Peyer's patch (tissue), 4 donors: ENCODE data around the gene NPAS2. TPM values are rescaled to one million over a fixed set of nuclear protein-coding genes. Genes with fewer than 3 reads are reported as not detected.

Experiments
- DNase-seq, 3 donors: peaks; one replicate each; pipeline ENCODE4 v3.0.0-alpha.2; 2017 to 2019
- H3K27ac ChIP-seq, 4 donors: fragments of 200-600 bp; sonication (generic); one replicate each; pipeline ENCODE4 v1.5.1; 2016 to 2019
- H3K27me3 ChIP-seq, 2 donors: fragments of 200-600 bp; sonication (generic); one replicate each; pipeline ENCODE4 v1.5.1; 2019
- H3K36me3 ChIP-seq, 3 donors: fragments of 200-600 bp; sonication (generic); one replicate each; pipeline ENCODE4 v1.5.1; 2016 to 2019
- H3K4me1 ChIP-seq, 4 donors: fragments of 200-600 bp; sonication (generic); one replicate each; pipeline ENCODE4 v1.5.1; 2016 to 2019
- H3K4me3 ChIP-seq, 4 donors: fragments of 200-600 bp; sonication (generic); 1 replicate in 3 of 4; 2 replicates in 1 of 4; pipeline ENCODE4 v1.5.1; 2016 to 2019; ENCODE audit warnings: mild to moderate bottlenecking in 1 of 4
- H3K9me3 ChIP-seq, 4 donors: fragments of 200-600 bp; sonication (generic); one replicate each; pipeline ENCODE4 v1.5.1; 2016 to 2019; ENCODE audit warnings: mild to moderate bottlenecking in 1 of 4
- POLR2A ChIP-seq, 2 donors: fragments of 450-650 bp; IDR thresholded peaks; one replicate each; pipeline ENCODE4 v1.5.1; 2017; ENCODE audit warnings: antibody characterized with exemption in 2 of 2, mild to moderate bottlenecking in 2 of 2, moderate library complexity in 2 of 2
- total RNA-seq, 4 donors: library from RNA; depleted of rRNA; stranded (reverse); fragments of >200 nt; gene quantifications; one replicate each; pipeline ENCODE4 v1.1.0, GENCODE V29; 2016
- TF ChIP-seq, protein P1 (sequence below), 6 experiments: fragments of 450-650 bp in 4 of 6; fragments of 200-600 bp in 2 of 6; sonication (generic) in 1 of 6; IDR thresholded peaks; one replicate each; pipeline ENCODE4 v1.5.1; 2017 to 2019; ENCODE audit warnings: antibody characterized with exemption in 6 of 6, mild to moderate bottlenecking in 3 of 6, moderate library complexity in 1 of 6

The NPAS2 gene
- total RNA-seq, 4 donors from 2014 or later: 29.7 to 99.5 (median 95.5) TPM

DNA sequence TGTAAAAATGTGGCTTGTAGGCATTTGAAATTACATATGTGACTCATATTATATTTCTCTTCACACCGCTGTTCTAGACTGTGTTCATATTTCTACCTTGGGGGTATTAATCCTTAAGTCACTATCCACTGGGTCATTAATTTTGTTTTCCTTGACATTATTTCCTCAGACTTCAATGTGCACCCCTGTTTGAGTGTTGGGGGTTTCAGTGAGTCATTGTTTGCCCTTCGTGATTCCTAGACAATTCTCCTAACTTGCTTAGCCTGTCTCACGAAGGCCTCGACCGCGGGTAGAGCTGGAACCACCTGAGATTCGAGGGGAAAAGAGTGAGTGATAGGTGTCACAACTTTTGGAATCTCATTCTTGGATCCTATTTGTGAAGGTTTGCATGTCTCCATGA is 35.1 kb downstream of the NPAS2 start:
- no peak for DNase-seq
- no peaks in the 10 kb centered on the region for H3K36me3 ChIP-seq
- no peak overlapping the region for H3K27ac ChIP-seq
- no peaks in the 10 kb centered on the region for H3K4me1 ChIP-seq
- TF ChIP-seq POLR2A (IDR thresholded peaks at IDR 0.05): no peak
- TF ChIP-seq, protein P1, sequence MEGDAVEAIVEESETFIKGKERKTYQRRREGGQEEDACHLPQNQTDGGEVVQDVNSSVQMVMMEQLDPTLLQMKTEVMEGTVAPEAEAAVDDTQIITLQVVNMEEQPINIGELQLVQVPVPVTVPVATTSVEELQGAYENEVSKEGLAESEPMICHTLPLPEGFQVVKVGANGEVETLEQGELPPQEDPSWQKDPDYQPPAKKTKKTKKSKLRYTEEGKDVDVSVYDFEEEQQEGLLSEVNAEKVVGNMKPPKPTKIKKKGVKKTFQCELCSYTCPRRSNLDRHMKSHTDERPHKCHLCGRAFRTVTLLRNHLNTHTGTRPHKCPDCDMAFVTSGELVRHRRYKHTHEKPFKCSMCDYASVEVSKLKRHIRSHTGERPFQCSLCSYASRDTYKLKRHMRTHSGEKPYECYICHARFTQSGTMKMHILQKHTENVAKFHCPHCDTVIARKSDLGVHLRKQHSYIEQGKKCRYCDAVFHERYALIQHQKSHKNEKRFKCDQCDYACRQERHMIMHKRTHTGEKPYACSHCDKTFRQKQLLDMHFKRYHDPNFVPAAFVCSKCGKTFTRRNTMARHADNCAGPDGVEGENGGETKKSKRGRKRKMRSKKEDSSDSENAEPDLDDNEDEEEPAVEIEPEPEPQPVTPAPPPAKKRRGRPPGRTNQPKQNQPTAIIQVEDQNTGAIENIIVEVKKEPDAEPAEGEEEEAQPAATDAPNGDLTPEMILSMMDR (IDR thresholded peaks at IDR 0.05): no peak
- H3K27me3 ChIP-seq: no peaks in the 10 kb centered on the region
- no peaks in the 10 kb centered on the region for H3K9me3 ChIP-seq
- no peak overlapping the region for H3K4me3 ChIP-seq

DNA sequence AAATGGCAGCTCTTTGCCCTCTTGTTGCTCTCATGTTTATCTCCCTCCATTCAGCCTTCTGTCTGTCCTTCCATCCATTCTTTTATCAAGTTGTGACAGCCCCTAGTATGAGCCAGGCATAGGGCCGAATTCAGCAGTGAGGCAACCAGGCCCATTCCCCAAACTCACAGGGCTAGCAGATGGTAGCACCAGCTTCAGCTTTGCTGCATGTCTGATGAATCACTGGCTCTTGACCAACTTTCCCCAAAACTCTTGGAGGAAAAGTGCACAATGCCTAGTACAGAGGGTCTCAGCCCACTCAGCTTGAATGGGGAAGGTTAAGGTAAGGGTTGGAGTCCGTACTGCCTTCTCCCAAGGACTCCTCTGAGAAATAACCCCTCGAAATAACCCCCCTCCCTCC is 35.7 kb downstream of the NPAS2 start:
- no peak overlapping the region for H3K4me3 ChIP-seq
- H3K27me3 ChIP-seq: no peaks in the 10 kb centered on the region
- H3K27ac ChIP-seq: no peak overlapping the region
- H3K9me3 ChIP-seq: no peaks in the 10 kb centered on the region
- TF ChIP-seq, protein P1 (IDR thresholded peaks at IDR 0.05): no peak
- no peak for TF ChIP-seq POLR2A (IDR thresholded peaks at IDR 0.05)
- H3K4me1 ChIP-seq: no peaks in the 10 kb centered on the region
- no peaks in the 10 kb centered on the region for H3K36me3 ChIP-seq
- DNase-seq: no peak

DNA sequence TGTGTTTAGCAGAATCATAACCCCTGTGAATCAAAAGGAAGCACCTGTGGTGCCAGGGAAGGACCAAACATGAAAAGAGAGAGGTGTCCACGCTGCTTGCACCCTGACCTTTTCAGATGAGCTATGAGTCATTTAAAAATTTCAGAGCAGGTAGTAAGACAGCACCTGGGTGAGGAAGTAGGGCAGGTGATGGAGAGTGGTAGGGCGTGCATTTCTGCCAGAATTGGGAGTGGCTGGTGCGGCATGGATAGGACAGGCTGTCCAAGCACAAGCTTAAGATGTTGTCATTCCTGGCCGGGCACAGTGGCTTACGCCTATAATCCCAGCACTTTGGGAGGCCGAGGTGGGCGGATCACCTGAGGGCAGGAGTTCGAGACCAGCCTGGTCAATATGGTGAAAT is 36.8 kb downstream of the NPAS2 start:
- Histone ChIP-seq H3K4me3 (no peak overlapping the region), H3K9me3 (no peaks in the 10 kb centered on the region), H3K36me3 (no peaks in the 10 kb centered on the region), H3K27me3 (no peaks in the 10 kb centered on the region), H3K27ac (peak overlapping the region in 1 of 4 donors; percentile 1), H3K4me1 (no peaks in the 10 kb centered on the region)
- TF ChIP-seq POLR2A (IDR thresholded peaks at IDR 0.05): no peak
- TF ChIP-seq, protein P1 (IDR thresholded peaks at IDR 0.05): no peak
- peak in 2 of 3 donors; percentile 67 to 72 for DNase-seq

DNA sequence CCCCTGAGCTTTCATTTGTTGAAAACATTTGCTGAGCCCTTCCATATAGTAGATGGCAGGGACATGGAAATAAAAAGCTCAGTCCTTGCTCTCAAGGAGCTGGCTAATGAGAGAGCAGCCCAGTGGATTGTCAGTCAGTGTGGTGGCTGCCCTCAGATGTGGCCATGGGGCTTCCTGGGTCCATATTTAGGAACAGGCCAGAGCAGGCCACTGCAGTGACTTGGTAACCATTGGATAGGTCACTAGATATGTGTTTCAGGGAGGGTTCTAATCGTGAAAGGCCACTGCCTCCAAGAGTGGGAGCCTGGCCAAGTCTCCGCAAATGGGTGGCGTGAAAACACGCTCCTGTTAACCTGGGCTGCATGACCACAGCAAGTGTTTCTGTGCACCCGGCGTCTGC is 37.4 kb downstream of the NPAS2 start:
- no peaks in the 10 kb centered on the region for H3K4me1 ChIP-seq
- TF ChIP-seq, protein P1 (IDR thresholded peaks at IDR 0.05): no peak
- no peak for DNase-seq
- no peak overlapping the region for H3K27ac ChIP-seq
- no peaks in the 10 kb centered on the region for H3K27me3 ChIP-seq
- no peak overlapping the region for H3K4me3 ChIP-seq
- H3K9me3 ChIP-seq: no peaks in the 10 kb centered on the region
- no peaks in the 10 kb centered on the region for H3K36me3 ChIP-seq

DNA sequence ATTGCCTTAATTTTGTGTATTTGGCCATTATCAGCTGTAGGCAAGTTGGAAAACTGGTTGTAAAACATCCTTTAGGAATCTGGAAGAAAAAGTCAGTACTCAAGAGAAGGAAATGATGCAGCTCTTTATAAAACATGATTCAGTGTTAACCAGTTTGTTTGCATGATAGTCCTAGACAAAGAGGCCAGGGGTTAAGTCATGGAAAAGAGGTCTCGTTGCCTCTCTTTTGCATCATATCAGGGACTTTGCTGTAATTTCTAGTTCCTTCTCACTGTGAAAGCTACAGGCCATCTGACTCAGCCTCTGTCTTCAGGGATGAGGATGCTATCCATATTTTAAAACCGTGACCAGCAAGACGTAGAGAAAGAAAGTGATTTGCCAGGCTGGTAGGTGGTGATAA is 38.0 kb downstream of the NPAS2 start:
- H3K36me3 ChIP-seq: no peaks in the 10 kb centered on the region
- H3K9me3 ChIP-seq: no peaks in the 10 kb centered on the region
- H3K27me3 ChIP-seq: no peaks in the 10 kb centered on the region
- no peak overlapping the region for H3K27ac ChIP-seq
- TF ChIP-seq POLR2A (IDR thresholded peaks at IDR 0.05): no peak
- TF ChIP-seq, protein P1 (IDR thresholded peaks at IDR 0.05): no peak
- no peak for DNase-seq
- H3K4me1 ChIP-seq: no peaks in the 10 kb centered on the region
- no peak overlapping the region for H3K4me3 ChIP-seq

DNA sequence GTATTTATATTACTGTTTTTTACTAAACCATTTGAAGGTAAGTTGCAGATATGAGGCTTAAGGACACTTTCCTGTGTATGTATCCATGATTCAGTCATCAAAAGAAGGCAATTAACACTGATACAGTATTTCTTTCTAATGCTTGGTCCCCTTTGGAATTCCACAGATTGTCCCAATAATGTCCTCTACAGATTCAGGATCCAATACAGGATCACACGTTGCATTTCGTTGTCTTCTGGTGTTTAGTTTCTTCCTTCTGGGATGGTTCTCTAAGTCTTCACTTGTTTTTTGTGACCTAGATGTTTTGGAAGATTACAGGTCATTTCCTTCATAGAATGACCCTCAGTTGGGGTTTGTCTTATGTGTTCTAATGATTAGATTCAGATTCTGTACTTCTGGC is 40.0 kb downstream of the NPAS2 start:
- Histone ChIP-seq H3K27ac (no peak overlapping the region), H3K27me3 (no peaks in the 10 kb centered on the region), H3K4me1 (no peaks in the 10 kb centered on the region), H3K9me3 (no peaks in the 10 kb centered on the region), H3K4me3 (no peak overlapping the region), H3K36me3 (no peaks in the 10 kb centered on the region)
- TF ChIP-seq, protein P1 (IDR thresholded peaks at IDR 0.05): no peak
- no peak for TF ChIP-seq POLR2A (IDR thresholded peaks at IDR 0.05)
- DNase-seq: no peak
